SU-DHL-6 (cell line): ENCODE results near the gene LAMP1.
A peak's percentile ranks its signal among the peaks of the same experiment; 100 is the strongest.
"Not testable (repeated sequence)": the region's sequence is repeated elsewhere in the genome, so short reads cannot be mapped to it uniquely, and the experiment has no call there.

Experiments
- H2AFZ ChIP-seq: fragments of 200-600 bp; sonication (generic); 2 replicates; pipeline ENCODE4 v1.6.1; 2014; ENCODE audit warnings: low read depth, mild to moderate bottlenecking, moderate library complexity, mixed read lengths, antibody characterized with exemption, low read length; ENCODE audit not compliant: severe bottlenecking
- H3F3A ChIP-seq: fragments of 200-600 bp; shearing (Covaris generic); 2 replicates; pipeline ENCODE4 v1.6.0; 2016; ENCODE audit warnings: antibody characterized with exemption, mild to moderate bottlenecking; ENCODE audit not compliant: insufficient read depth
- H3K27ac ChIP-seq: fragments of 200-600 bp; sonication (generic); 2 replicates; pipeline ENCODE4 v1.5.1; 2016; ENCODE audit warnings: low read depth, mild to moderate bottlenecking, low read length, moderate library complexity, mixed read lengths
- H3K27me3 ChIP-seq: fragments of 200-600 bp; sonication (generic), shearing (Covaris generic); 2 replicates; pipeline ENCODE4 v1.6.0; 2014; ENCODE audit warnings: mild to moderate bottlenecking, low read length
- H3K36me3 ChIP-seq: fragments of 200-600 bp; sonication (generic); 2 replicates; pipeline ENCODE4 v1.6.1; 2014; ENCODE audit warnings: mild to moderate bottlenecking, low read length, mixed read lengths
- H3K4me2 ChIP-seq: fragments of 300-600, 200-600 bp; shearing (Covaris generic), sonication (generic); 2 replicates; pipeline ENCODE4 v1.6.0; 2014; ENCODE audit warnings: low read length, low read depth, mild to moderate bottlenecking; ENCODE audit not compliant: poor library complexity, severe bottlenecking
- H3K4me3 ChIP-seq: fragments of 200-600 bp; sonication (generic); 2 replicates; pipeline ENCODE4 v1.5.1; 2014; ENCODE audit warnings: antibody characterized with exemption, low read length, mild to moderate bottlenecking, mixed read lengths; ENCODE audit not compliant: insufficient read depth, poor library complexity, severe bottlenecking
- H3K79me2 ChIP-seq: fragments of 200-600 bp; sonication (generic); 2 replicates; pipeline ENCODE4 v1.6.1; 2014; ENCODE audit warnings: mild to moderate bottlenecking, low read length, moderate library complexity; ENCODE audit not compliant: insufficient read depth
- H3K9ac ChIP-seq: fragments of 200-600 bp; sonication (generic); 2 replicates; pipeline ENCODE4 v1.7.0; 2014; ENCODE audit warnings: mild to moderate bottlenecking, low read length
- H3K9me2 ChIP-seq: fragments of 200-600 bp; sonication (generic); replicated peaks from 2 replicates; pipeline ENCODE4 v1.6.1; 2014; ENCODE audit warnings: low read length; ENCODE audit not compliant: insufficient read depth
- H3K9me3 ChIP-seq: fragments of 200-600 bp; sonication (generic); 2 replicates; pipeline ENCODE4 v1.6.1; 2014; ENCODE audit warnings: low read length, mixed read lengths; ENCODE audit not compliant: insufficient read depth
- H4K20me1 ChIP-seq: fragments of 200-600 bp; sonication (generic); 2 replicates; pipeline ENCODE4 v1.6.1; 2014; ENCODE audit warnings: low read depth, mild to moderate bottlenecking, antibody characterized with exemption, low read length, moderate library complexity, mixed read lengths
- CTCF ChIP-seq: fragments of 200-600 bp; sonication (generic); IDR thresholded peaks from one replicate; pipeline ENCODE4 v1.5.1; 2017; ENCODE audit warnings: antibody characterized with exemption, mild to moderate bottlenecking, low read length, moderate library complexity; ENCODE audit not compliant: insufficient read depth, poor library complexity, severe bottlenecking
- EZH2phosphoT487 ChIP-seq: fragments of 200-600 bp; sonication (generic), shearing (Covaris generic); conservative IDR thresholded peaks from 2 replicates; pipeline ENCODE4 v1.6.1; 2018; ENCODE audit warnings: mild to moderate bottlenecking, antibody characterized with exemption, low read length, moderate library complexity, mixed read lengths

LAMP1 gene

GRCh38 chr13:113296823-113297369 lies at the start of gene LAMP1:
Gene LAMP1, plus strand, starts transcription at chr13:113297239. Its CDS starts 196 bp downstream, at chr13:113297435.
- Histone ChIP-seq H3K27ac (peak within 1 kb of the TSS; percentile 33), H3K9me3 (no peaks in the 10 kb centered on the region), H3K9ac (peak within 1 kb of the TSS; percentile 93), H3K4me2 (peak within 1 kb of the TSS; percentile 99), H3K9me2 (no peaks in the 10 kb centered on the region), H3F3A (peaks cover 11% of the 10 kb centered on the region; the same call in 1 of the 2 replicates), H4K20me1 (no peaks in the 10 kb centered on the region; the same call in 1 of the 2 replicates), H3K27me3 (no peaks in the 10 kb centered on the region), H3K79me2 (peaks cover 45% of the 10 kb centered on the region), H3K36me3 (no peaks in the 10 kb centered on the region), H3K4me3 (peak within 1 kb of the TSS; percentile 98), H2AFZ (peak within 1 kb of the TSS; percentile 75)
- no peak for TF ChIP-seq EZH2phosphoT487
- TF ChIP-seq CTCF, result no peak

GRCh38 chr13:113252516-113253095 lies 44.4 kb upstream of the LAMP1 start:
- Histone ChIP-seq H3K9me2 (no peaks in the 10 kb centered on the region), H3K4me3 (no peak overlapping the region), H3K9ac (no peak overlapping the region), H3F3A (no peaks in the 10 kb centered on the region), H3K36me3 (peaks cover 19% of the 10 kb centered on the region; the same call in 1 of the 2 replicates), H3K9me3 (no peaks in the 10 kb centered on the region), H2AFZ (no peak overlapping the region), H4K20me1 (no peaks in the 10 kb centered on the region), H3K79me2 (no peaks in the 10 kb centered on the region), H3K27ac (no peak overlapping the region), H3K27me3 (no peaks in the 10 kb centered on the region), H3K4me2 (no peak overlapping the region)
- TF ChIP-seq EZH2phosphoT487 (no peak), CTCF (no peak)

- peaks cover 44% of the 10 kb centered on the region for H3K36me3 ChIP-seq
- not testable (repeated sequence) for H4K20me1 ChIP-seq, H3K27ac ChIP-seq, H2AFZ ChIP-seq, H3K79me2 ChIP-seq, H3K9me3 ChIP-seq, H3K9me2 ChIP-seq, H3K4me3 ChIP-seq, H3F3A ChIP-seq, H3K27me3 ChIP-seq, H3K4me2 ChIP-seq, H3K9ac ChIP-seq
Measured at GRCh38 chr13:113257908-113258307, 39.1 kb upstream of the LAMP1 start.

GRCh38 chr13:113258321-113259054 lies 38.6 kb upstream of the LAMP1 start:
- no peak overlapping the region for H2AFZ ChIP-seq
- H3K27me3 ChIP-seq, result no peaks in the 10 kb centered on the region
- no peaks in the 10 kb centered on the region for H4K20me1 ChIP-seq
- H3K4me3 ChIP-seq, result no peak overlapping the region
- H3K79me2 ChIP-seq, result no peaks in the 10 kb centered on the region
- no peaks in the 10 kb centered on the region for H3F3A ChIP-seq
- TF ChIP-seq CTCF (no peak), EZH2phosphoT487 (no peak)
- peaks cover 40% of the 10 kb centered on the region for H3K36me3 ChIP-seq
- H3K27ac ChIP-seq, result no peak overlapping the region
- no peaks in the 10 kb centered on the region for H3K9me3 ChIP-seq
- H3K9ac ChIP-seq, result no peak overlapping the region
- H3K9me2 ChIP-seq, result no peaks in the 10 kb centered on the region
- H3K4me2 ChIP-seq, result no peak overlapping the region
